RWPE2 (cell line): Measurements from ENCODE around the gene SLC38A1.
A peak's percentile ranks its signal among the peaks of the same experiment; 100 is the strongest.

ENCODE experiments used
- ATAC-seq: fragments of 200-7000 bp; cut with Tn5 transposase; 3 replicates; pipeline ENCODE4 v1.9.1; 2021; ENCODE audit warnings: low read depth
- DNase-seq: peaks from one replicate; pipeline ENCODE4 v3.0.0-alpha.2; 2020; ENCODE audit warnings: low spot score
- H3K27ac ChIP-seq: fragments of 450-650 bp; 2 replicates; pipeline ENCODE4 v1.5.1; 2017; ENCODE audit warnings: mild to moderate bottlenecking; ENCODE audit not compliant: poor library complexity, severe bottlenecking
- H3K27me3 ChIP-seq: fragments of 250-450 bp; sonication (Bioruptor Pico); 2 replicates; pipeline ENCODE4 v1.5.1; 2021; ENCODE audit warnings: mild to moderate bottlenecking, moderate library complexity; ENCODE audit not compliant: insufficient read depth, poor library complexity, severe bottlenecking
- H3K36me3 ChIP-seq: fragments of 250-450 bp; sonication (Bioruptor Pico); 2 replicates; pipeline ENCODE4 v1.5.1; 2020; ENCODE audit warnings: low read depth, mild to moderate bottlenecking, moderate library complexity
- H3K4me1 ChIP-seq: fragments of 250-450 bp; sonication (Bioruptor Pico); 2 replicates; pipeline ENCODE4 v1.5.1; 2021; ENCODE audit warnings: mild to moderate bottlenecking, moderate library complexity; ENCODE audit not compliant: insufficient read depth, poor library complexity, severe bottlenecking
- H3K4me3 ChIP-seq: fragments of 250-450 bp; sonication (Bioruptor Pico); 2 replicates; pipeline ENCODE4 v1.5.1; 2021; ENCODE audit warnings: mild to moderate bottlenecking, moderate library complexity; ENCODE audit not compliant: severe bottlenecking
- H3K9me3 ChIP-seq: fragments of 250-450 bp; sonication (Bioruptor Pico); 2 replicates; pipeline ENCODE4 v1.5.1; 2021; ENCODE audit warnings: mild to moderate bottlenecking, moderate library complexity; ENCODE audit not compliant: severe bottlenecking
- CTCF ChIP-seq: fragments of 450-650 bp; IDR thresholded peaks from one replicate; pipeline ENCODE4 v1.5.1; 2017; ENCODE audit warnings: mild to moderate bottlenecking, moderate library complexity; ENCODE audit not compliant: poor library complexity, severe bottlenecking

SLC38A1 gene

GRCh38 chr12:46282829-46283228, 14.0 kb upstream of the SLC38A1 start:
- ATAC-seq (no peak), DNase-seq (no peak)
- Histone ChIP-seq H3K27me3 (no peaks in the 10 kb centered on the region), H3K9me3 (peaks cover 5% of the 10 kb centered on the region), H3K4me1 (no peaks in the 10 kb centered on the region), H3K36me3 (no peaks in the 10 kb centered on the region), H3K4me3 (no peak overlapping the region), H3K27ac (no peak overlapping the region)
- no peak for TF ChIP-seq CTCF

GRCh38 chr12:46276756-46277155, 7.9 kb upstream of the SLC38A1 start:
- ATAC-seq, result no peak
- Histone ChIP-seq H3K4me3 (no peak overlapping the region), H3K36me3 (no peaks in the 10 kb centered on the region), H3K9me3 (no peaks in the 10 kb centered on the region), H3K4me1 (no peaks in the 10 kb centered on the region), H3K27ac (no peak overlapping the region), H3K27me3 (no peaks in the 10 kb centered on the region)
- no peak for TF ChIP-seq CTCF
- no peak for DNase-seq

- DNase-seq, result no peak
These were observed 3.0 kb upstream of the SLC38A1 start for GRCh38 chr12:46271863-46272262.

GRCh38 chr12:46269429-46270241, 792 bp upstream of the SLC38A1 start:
- Histone ChIP-seq H3K4me3 (peak overlapping the region; percentile 79), H3K27ac (peak overlapping the region; percentile 96), H3K36me3 (peaks cover 38% of the 10 kb centered on the region), H3K9me3 (no peaks in the 10 kb centered on the region), H3K27me3 (no peaks in the 10 kb centered on the region), H3K4me1 (peaks cover 26% of the 10 kb centered on the region)
- TF ChIP-seq CTCF, result no peak
- ATAC-seq (peak; percentile 50), DNase-seq (no peak)

More at GRCh38 chr12:46271863-46272262, 3.0 kb upstream of the SLC38A1 start:
- Histone ChIP-seq H3K27me3 (no peaks in the 10 kb centered on the region), H3K4me1 (peaks cover 9% of the 10 kb centered on the region), H3K9me3 (no peaks in the 10 kb centered on the region), H3K36me3 (peaks cover 16% of the 10 kb centered on the region), H3K27ac (no peak overlapping the region), H3K4me3 (no peak overlapping the region)
- no peak for TF ChIP-seq CTCF
- ATAC-seq, result no peak
